ENCODE results near the gene CDC37.
"Not testable (repeated sequence)": the region's sequence is repeated elsewhere in the genome, so short reads cannot be mapped to it uniquely, and the experiment has no call there.

CDC37 gene

GRCh38 chr19:10419646-10420443, 16.5 kb upstream of the CDC37 start:
- DNase-seq: peak; percentile 95 to 98

DNA sequence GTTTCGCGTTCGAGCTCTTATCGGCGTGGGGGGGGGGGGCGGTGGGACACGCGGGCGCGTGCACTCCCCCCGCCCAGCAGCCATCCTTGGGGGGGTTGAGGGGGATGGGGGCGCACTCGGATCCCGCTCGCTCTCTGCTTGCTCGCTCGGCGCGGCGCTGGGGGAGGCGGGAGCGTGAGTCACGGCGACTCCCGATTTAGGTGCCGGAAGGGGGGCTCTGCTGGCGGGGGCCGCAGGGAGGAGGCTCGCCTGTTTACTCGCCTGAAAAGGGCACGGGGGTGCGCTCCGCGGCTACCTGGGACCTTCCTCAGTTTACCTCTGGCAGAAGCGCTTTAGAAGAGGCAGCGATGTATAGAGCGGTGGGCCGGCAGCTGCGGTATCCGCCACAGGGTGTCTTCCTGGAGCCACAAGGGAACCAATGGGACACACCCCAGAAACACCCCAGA, 15.9 kb upstream of the CDC37 start:
- peak in 1 of 2 experiments; percentile 74 for DNase-seq

DNA sequence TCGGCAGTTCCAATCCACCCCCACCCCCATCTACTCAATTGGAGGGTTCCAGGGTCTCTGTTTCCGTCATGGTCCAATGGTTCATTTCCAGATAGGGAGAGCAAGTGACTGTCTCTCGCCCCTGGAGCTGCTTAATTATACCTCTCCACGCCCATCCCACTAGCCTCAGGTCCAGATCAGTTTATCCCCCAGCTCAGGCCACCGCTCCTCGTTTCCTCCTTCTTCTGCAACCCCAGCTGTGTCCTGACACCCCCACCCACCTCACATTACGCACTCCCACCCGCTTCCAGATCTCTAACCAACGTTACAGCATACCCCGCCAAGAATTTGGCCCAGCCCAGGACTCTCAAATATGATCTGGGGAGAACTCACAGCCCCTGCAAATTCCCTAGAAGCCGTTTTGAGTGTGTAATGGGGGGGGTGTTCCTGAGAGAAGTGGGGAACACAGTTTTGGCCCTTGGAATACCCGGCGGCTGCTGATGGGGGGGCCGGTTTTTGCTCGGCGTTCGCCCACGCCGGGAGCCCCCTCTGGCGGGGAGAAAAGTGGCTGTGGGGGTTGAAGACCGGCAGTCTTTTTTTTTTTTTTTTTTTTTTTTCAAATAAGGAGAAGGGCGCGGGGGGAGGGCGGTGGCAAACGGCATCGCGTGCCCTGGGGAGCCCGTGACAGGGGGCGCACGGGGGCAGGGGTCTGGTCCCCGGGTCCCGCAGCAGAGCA, 15.3 kb upstream of the CDC37 start:
- peak; percentile 45 to 46 for DNase-seq

GRCh38 chr19:10418235-10418484, 14.8 kb upstream of the CDC37 start:
- DNase-seq: peak in 1 of 2 experiments; percentile 52

DNA sequence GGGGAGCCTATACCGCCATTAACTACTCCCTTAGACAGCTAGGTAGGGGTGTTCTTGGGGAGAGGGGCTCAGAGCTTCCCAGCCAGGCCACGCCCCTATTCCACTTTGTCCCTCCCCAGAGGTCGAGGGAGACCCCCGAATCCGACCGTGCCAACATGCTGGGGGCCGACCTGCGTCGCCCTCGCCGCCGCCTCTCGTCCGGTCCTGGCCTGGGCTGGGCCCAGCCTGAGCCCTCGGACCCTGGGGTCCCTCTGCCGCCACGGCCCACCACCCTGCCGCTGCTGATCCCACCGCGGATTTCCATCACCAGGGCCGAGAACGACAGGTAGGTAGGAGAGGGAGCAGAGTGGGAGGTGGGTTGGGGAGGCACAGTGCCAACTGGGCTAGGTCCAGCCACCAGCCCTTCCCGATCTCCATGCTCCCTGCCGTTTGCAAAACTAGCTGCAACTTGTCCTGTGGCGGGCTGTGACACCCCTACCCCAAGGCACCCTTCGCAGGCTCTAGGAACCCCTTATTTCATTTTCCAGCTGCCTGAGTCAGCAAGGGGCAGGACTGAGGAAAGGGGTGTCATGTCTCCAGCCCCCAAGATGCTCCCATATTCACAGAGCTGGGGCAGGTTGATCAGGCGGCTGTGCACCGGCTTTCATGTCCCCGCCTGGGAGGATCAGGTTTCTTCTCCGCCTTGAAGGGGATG, 14.3 kb upstream of the CDC37 start:
- DNase-seq: peak; percentile 51 to 64

GRCh38 chr19:10416380-10417257, 13.3 kb upstream of the CDC37 start:
- DNase-seq: peak; percentile 85 to 97

DNA sequence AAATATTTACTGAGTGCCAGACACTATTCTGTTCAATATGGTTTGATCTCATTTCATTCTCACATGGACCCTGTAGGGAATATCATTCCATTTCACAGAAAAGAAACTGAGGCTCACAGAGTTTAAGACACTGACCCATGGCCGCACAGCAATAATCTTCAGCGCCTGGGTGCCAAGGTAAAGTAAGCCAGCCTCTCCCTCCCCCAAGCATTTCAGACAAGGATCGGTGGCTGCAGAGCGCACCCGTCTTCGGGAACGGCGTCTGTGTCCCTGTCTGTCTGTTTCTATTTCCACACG, 12.7 kb upstream of the CDC37 start:
- DNase-seq: no peak

DNA sequence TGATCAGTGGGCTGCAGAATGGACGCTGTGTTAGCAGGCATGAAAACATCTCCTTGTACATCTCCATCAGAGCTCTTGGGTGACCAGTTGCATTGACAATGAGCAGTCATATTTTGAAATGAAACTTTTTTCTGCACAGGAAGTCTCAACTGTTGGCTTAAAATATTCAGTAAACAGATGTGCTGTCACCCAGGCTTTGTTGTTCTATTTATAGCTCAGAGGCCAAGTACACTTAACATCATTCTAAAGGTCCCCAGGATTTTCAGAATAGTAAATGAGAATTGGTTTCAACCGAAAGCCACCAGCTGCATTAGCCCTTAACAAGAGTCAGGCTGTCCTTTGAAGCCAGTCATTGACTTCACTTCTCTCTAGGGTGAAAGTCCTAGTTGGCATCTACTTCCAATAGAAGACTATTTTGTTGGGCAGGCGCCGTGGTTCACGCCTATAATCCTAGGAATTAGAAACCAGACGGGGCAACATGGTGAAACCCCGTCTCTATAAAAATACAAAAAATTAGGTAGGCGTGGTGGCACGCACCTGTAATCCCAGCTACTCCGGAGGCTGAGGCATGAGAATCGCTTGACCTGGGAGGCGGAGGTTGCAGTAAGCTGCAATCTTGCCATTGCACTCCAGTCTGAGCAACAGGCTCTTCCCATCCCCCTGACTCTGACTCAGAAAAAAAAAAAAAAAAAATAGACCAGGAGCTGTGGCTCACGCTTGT, 9.1 kb upstream of the CDC37 start:
- DNase-seq: no peak

DNA sequence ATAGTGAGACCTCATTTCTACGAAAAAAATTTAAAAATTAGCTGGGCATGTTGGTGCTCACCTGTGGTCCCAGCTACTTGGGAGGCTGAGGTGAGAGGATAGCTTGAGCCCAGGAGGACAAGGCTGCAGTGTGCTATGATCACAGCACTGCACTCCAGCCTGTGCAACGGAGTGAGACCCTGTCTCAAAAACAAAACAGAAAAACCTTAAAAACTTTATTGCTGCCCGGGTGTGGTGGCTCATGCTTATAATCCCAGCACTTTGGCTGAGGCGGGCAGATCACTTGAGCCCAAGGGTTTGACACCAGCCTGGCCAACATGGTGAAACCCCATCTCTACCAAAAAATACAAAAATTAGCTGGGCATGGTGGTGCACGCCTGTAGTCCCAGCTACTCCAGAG, 7.9 kb upstream of the CDC37 start:
- not testable (repeated sequence) for DNase-seq

DNA sequence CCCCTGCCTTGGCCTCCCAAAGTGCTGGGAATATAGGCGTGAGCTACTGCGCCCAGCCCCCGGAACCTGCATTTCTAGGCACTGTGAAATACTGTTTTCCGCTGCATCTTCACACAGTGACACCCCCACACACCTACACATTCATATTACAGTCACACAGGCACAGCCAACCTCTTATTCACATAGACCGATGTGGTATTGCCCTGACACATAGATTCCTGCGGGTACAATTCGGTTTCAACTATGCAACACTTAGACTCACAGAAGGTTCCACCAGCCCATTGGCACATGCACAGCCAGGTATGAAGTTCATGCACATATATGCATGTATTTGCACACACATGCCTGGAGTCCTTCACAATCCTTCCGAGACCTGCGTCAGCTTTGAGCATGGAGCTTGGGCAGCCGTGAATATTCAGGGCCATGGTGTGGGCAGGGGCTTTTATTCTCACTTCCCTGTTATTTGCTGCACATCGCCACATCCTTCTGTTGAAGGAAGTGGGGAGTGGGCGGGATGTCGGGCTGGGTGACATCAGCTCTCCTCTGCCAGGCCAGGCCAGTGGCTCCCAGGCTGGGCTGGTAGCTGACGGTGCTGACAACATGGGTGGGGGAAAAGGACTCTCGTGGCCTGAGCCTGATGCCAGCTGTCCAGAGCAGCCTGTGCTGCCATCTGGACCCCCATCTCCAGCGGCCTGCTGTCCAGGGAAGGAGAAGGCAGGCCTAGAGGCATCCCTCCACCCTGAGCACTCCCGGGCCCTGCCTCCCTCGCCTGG, 5.4 kb upstream of the CDC37 start:
- DNase-seq: no peak

DNA sequence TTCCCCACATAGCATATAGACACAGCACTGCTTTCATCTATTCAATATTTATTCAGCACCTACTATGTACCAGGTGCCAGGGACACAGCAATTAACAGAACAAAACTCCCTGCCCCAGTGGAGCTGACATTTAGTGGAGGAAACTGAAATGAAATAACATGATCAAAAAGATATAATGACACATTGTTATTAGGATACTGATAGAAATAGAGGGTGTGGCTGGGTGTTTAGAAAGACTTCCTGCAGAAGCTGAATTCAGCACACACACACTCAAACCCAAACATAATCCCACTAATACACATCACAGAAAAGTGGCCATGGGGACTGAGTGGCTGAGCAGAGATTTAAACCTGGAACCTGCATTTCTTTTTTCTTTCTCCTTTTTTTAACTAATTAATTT, 3.8 kb upstream of the CDC37 start:
- no peak for DNase-seq

DNA sequence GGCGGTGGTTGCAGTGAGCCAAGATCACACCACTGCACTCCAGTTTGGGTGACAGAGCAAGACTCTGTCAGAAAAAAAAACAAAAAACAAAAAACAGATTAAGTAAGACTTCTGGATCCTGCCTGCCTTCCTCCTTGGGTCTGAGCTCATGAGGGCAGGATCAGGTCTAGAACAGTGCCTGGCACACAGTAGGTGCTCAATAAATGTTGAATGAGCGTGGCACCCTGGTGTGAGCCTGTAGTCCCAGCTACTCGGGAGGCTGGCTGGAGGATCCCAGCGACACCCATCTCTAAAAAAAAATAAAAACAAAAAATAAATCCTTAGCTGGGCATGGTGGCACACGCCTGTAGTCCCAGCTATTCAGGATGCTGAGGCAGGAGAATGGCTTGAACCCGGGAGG, 2.8 kb upstream of the CDC37 start:
- no peak for DNase-seq

DNA sequence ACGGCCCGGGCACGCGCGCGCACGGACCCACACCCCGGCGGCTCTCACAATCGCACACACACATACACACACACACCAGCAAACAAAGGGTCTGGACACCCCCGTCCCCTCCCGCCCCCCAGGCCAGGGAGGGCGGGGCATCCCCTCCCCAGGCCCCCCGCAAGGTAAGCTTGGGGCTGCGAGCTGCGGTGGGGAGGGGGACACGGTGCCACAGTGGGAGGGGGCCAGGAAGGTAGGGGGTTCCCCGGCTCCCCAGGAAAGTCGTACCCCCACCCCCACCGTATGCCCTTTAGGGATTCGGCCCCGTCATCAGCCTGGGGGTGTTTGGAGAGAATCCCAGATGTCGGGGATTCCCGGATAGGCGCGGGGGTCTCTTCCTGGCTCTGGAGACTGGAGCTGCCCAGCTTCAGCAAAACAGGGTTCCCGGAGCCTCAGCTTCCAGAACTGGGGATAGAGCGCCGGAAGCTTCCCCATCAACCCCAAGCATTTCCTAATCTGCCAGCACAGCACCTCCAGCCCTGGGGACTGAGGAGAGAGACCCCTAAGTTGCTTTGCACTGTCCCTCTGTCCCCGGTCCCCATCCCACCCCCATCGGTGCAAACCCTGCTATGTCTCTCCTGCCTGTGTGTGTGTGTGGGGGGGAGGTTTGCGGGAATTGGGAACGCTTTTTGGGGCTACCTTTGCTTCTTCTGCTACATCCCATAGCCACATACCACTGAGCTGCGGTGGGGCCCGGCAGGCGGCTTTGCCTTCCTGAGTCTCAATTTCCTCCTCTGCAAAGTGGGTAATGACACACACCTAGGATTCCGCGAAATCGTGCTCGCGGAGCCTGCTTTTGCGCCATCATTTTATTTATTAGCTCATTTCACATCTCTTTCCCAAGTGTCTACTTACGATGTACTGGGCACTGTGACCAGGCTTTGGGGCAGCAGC, 1.8 kb upstream of the CDC37 start:
- no peak for DNase-seq

DNA sequence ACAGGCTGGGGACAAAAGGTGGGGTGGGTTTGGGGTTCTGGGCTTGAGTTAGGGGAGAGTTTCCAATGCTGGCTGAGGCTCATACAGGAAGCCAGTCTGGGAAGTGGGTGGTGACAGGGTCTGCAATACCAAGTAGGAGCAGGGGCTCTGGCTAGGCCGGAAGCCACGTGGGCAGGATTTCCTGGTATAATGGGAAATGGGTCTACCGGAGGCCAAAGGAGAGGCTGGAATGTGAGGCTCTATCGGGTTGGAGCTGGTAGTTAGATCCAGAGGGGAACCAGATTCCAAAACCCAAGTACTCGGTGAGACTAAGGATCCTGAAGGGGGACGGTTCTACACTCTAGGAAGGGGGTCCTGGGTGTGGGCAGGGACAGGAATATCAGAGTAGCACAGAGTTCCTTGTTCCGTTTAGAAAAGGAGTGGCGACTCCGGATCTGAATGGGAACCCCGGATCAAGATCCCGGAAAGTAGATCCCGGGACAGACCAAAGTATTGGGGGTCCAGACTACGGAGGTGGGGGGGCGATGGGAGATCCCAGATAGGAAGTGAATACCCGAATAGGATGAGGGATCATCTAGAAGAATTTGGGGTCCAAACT, 802 bp downstream of the CDC37 start:
- DNase-seq: peak in 1 of 2 experiments; percentile 32

DNA sequence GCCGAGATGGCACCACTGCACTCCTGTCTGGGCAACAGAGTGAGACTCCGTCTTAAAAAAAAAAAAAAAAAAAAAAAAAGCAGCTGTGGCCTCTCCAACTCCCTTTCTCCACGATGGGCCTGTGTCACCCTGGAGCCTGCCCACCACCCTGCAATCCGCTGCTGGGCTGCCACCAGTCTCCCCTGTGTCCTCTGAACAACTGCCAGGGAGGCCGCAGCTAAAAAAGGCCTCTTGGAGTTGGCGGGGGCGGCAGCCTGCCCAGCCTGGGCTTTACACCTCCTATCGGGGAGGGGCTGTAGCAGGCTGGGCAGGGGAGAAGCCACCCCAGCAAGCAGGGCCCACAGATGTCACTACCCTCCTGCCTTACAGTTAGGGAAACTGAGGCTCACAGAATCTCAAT, 3.5 kb downstream of the CDC37 start:
- DNase-seq: no peak

- DNase-seq: not testable (repeated sequence)
Observed at GRCh38 chr19:10399340-10399739, 4.0 kb downstream of the CDC37 start.

GRCh38 chr19:10398819-10399218, 4.5 kb downstream of the CDC37 start:
- no peak for DNase-seq

GRCh38 chr19:10395917-10396316, 7.4 kb downstream of the CDC37 start:
- DNase-seq: no peak

DNA sequence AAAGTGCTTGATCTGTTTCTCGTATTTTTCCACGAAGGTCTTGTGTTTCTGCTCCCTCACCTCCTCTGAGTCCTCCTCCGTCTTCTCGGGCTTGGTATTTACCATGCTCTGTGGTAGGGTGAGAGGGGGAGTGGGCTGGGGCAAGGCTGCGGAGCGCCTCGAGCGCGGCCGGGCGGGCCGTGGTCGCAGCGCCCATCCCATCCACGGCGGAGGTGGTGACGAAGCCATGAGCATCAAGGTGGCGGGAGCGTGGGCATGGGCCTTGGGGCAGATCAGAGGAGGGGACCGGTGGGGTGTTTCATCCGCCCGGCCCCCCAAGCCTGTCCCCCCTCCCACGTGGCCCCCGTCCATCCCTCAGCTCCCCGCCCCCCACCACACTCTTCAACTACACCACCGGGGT, 7.9 kb downstream of the CDC37 start:
- no peak for DNase-seq

DNA sequence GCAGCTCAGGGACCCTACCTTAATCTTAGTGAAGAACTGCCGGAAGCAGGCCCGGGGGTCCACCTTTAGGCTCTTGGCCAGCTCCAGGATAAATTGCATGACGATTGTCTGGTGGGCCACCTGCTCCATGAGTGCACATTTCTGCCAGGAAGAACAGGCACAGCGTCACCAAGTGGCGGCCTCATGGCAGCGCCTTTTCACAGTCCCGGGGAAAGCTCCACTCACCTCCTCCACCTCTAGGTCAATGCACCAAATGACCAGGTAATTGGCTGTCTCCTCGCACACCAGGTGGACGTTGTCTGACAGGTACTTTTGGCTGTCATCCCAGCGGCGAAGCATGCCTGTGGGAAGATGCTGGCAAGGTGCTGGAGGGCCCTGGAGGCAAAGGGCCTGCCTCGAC, 8.3 kb downstream of the CDC37 start:
- no peak for DNase-seq

Data from NCI-H446 (cell line).